Measurements from ENCODE around the gene TIA1.
"Not testable (repeated sequence)": the region's sequence is repeated elsewhere in the genome, so short reads cannot be mapped to it uniquely, and the experiment has no call there.

DNA sequence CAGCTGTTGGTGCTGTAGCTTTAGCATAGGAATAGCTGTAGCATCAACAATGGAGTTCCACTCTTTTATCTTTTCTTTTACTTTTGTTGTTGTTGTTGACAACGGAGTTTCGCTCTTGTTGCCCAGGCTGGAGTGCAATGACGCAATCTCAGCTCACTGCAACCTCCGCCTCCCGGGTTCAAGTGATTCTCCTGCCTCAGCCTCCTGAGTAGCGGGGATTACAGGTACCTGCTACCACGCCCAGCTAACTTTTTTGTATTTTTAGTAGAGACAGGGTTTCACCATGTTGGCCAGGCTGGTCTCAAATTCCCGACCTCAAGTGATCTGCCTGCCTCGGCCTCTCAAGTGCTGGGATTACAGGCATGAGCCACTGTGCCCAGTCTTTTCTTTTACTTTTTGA is 61.3 kb downstream of the TIA1 start:
- TF ChIP-seq, protein P1, sequence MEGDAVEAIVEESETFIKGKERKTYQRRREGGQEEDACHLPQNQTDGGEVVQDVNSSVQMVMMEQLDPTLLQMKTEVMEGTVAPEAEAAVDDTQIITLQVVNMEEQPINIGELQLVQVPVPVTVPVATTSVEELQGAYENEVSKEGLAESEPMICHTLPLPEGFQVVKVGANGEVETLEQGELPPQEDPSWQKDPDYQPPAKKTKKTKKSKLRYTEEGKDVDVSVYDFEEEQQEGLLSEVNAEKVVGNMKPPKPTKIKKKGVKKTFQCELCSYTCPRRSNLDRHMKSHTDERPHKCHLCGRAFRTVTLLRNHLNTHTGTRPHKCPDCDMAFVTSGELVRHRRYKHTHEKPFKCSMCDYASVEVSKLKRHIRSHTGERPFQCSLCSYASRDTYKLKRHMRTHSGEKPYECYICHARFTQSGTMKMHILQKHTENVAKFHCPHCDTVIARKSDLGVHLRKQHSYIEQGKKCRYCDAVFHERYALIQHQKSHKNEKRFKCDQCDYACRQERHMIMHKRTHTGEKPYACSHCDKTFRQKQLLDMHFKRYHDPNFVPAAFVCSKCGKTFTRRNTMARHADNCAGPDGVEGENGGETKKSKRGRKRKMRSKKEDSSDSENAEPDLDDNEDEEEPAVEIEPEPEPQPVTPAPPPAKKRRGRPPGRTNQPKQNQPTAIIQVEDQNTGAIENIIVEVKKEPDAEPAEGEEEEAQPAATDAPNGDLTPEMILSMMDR (IDR thresholded peaks at IDR 0.05; ENCODE audit: poor library complexity): not testable (repeated sequence)
- TF ChIP-seq EZH2 (IDR thresholded peaks at IDR 0.05; ENCODE audit: borderline replicate concordance); EZH2phosphoT487 (IDR thresholded peaks at IDR 0.05; ENCODE audit: low read depth, severe bottlenecking, unreplicated experiment): not testable (repeated sequence)

All from hepatocyte (in vitro differentiated cells).